Esophagus muscularis mucosa (tissue), 4 donors: ENCODE results near the gene DBF4. TPM values are rescaled to one million over a fixed set of nuclear protein-coding genes. Genes with fewer than 3 reads are reported as not detected.
"Not testable (repeated sequence)": the region's sequence is repeated elsewhere in the genome, so short reads cannot be mapped to it uniquely, and the experiment has no call there.

ENCODE experiments used
- DNase-seq: peaks from one replicate; pipeline ENCODE4 v3.0.0-alpha.2; 2017; ENCODE audit errors: extremely low spot score
- H3K27ac ChIP-seq, 4 donors: fragments of 200-600 bp; sonication (generic); replicated peaks in 1 of 4; 1 replicate in 3 of 4; 2 replicates in 1 of 4; pipeline ENCODE4 v1.5.1; 2016 to 2019; ENCODE audit warnings: mild to moderate bottlenecking in 1 of 4
- H3K27me3 ChIP-seq, 4 donors: fragments of 200-600 bp; sonication (generic); one replicate each; pipeline versions ENCODE4 v1.5.1 to v1.6.0; 2016 to 2019
- H3K36me3 ChIP-seq, 4 donors: fragments of 200-600 bp; sonication (generic); one replicate each; pipeline ENCODE4 v1.5.1; 2016 to 2019
- H3K4me1 ChIP-seq, 4 donors: fragments of 200-600 bp; sonication (generic); one replicate each; pipeline ENCODE4 v1.5.1; 2016 to 2019
- H3K4me3 ChIP-seq, 4 donors: fragments of 200-600 bp; sonication (generic); 1 replicate in 2 of 4; 2 replicates in 2 of 4; pipeline ENCODE4 v1.5.1; 2016 to 2019; ENCODE audit warnings: mild to moderate bottlenecking in 4 of 4, moderate library complexity in 1 of 4
- H3K9me3 ChIP-seq, 4 donors: fragments of 200-600 bp; sonication (generic); 1 replicate in 3 of 4; 2 replicates in 1 of 4; pipeline ENCODE4 v1.5.1; 2016 to 2019
- CTCF ChIP-seq, 3 experiments: fragments of 200-600 bp in 2 of 3; fragments of 450-650 bp in 1 of 3; sonication (generic) in 2 of 3; IDR thresholded peaks; one replicate each; pipeline ENCODE4 v1.5.1; 2017 to 2019; ENCODE audit warnings: antibody characterized with exemption in 3 of 3, mild to moderate bottlenecking in 2 of 3, moderate library complexity in 1 of 3
- EP300 ChIP-seq: sonication (generic); formaldehyde crosslinking; IDR thresholded peaks from one replicate; pipeline ENCODE4 v1.6.1; 2017; ENCODE audit warnings: antibody characterized with exemption
- POLR2A ChIP-seq: fragments of 450-650 bp; IDR thresholded peaks from one replicate; pipeline ENCODE4 v1.6.1; 2017; ENCODE audit warnings: antibody characterized with exemption, moderate library complexity, mild to moderate bottlenecking, low read depth
- POLR2AphosphoS5 ChIP-seq, 2 donors: sonication (generic); formaldehyde crosslinking; IDR thresholded peaks; one replicate each; pipeline ENCODE4 v1.6.1; 2017; ENCODE audit warnings: antibody characterized with exemption in 2 of 2
- WGBS: methylation state at CpG from one replicate; pipeline ENCODE4 v1.1.5; 2018; 5-methylcytosine and 5-hydroxymethylcytosine counted together
- intact Hi-C: fragments of 100-400 bp; cut with DNase I; formaldehyde crosslinking; loops from one replicate; pipeline ENCODE4 v1.15.1; 2023
- total RNA-seq, 4 donors: library from RNA; depleted of rRNA; stranded (reverse); fragments of >200 nt; gene quantifications; one replicate each; pipeline versions ENCODE4 v1.1.0 to v1.2.1, GENCODE V29; 2016

Gene DBF4
- total RNA-seq, result 1 to 10 TPM; 3.3 to 9.8 (median 6.2) TPM

- H3K36me3 ChIP-seq, result peaks cover 0 to under 1% (median 0%) of the 10 kb centered on the region in 4 donors
- 0% methylated on average over 27 of the region's 84 CpGs for WGBS
- H3K27ac ChIP-seq, result peak within 1 kb of the TSS; percentile 91 to 96 (median 92)
- intact Hi-C loops, result loop anchor here (10.0 kb wide), 1 partner anchor 251 kb away; the partner anchor contains the start of gene RUNDC3B
- no peak for TF ChIP-seq POLR2A
- TF ChIP-seq EP300, result no peak
- no peak for TF ChIP-seq CTCF (IDR thresholded peaks at IDR 0.05)
- peak; percentile 71 to 81 for TF ChIP-seq POLR2AphosphoS5 (IDR thresholded peaks at IDR 0.05)
- H3K9me3 ChIP-seq, result no peaks in the 10 kb centered on the region
- peaks cover 20 to 29% (median 25%) of the 10 kb centered on the region in 4 donors for H3K4me1 ChIP-seq
- H3K4me3 ChIP-seq, result peak within 1 kb of the TSS; percentile 71 to 91 (median 85)
- peak; percentile 98 for DNase-seq
- no peaks in the 10 kb centered on the region for H3K27me3 ChIP-seq
These were observed at the start of gene DBF4, which contains the start of gene SLC25A40 for GRCh38 chr7:87876040-87876868. DBF4 (plus strand) TSS chr7:87876493; CDS start chr7:87876733, 240 bp downstream. SLC25A40 (minus strand) TSS chr7:87876360; CDS start chr7:87858727, 17,633 bp downstream.

DNA sequence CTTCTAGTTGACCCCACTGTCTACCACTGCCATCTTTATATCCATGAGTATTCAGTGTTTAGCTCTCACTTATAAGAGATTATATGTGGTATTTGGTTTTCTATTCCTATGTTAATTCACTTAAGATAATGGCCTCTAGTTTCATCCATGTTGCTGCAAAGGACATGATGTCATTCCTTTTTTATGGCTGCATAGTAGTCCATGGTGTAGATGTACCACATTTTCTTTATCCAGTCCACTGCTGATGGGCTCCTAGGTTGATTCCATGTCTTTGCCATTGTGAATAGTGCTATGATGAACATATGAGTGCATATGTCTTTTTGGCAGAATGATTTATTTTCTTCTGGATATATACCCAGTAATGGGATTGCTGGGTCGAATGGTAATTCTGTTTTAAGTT is 47.9 kb upstream of the DBF4 start:
- DNase-seq, H3K27ac ChIP-seq, H3K27me3 ChIP-seq, H3K4me1 ChIP-seq, H3K36me3 ChIP-seq, intact Hi-C loops, H3K9me3 ChIP-seq, H3K4me3 ChIP-seq: not testable (repeated sequence)
- WGBS, result 90% methylated on average over 1 of the region's 1 CpG

- peaks cover 0 to 13% (median 2%) of the 10 kb centered on the region in 4 donors for H3K36me3 ChIP-seq
- intact Hi-C loops, result no loop called here
- 95% methylated on average over 1 of the region's 1 CpG for WGBS
- no peak overlapping the region for H3K27ac ChIP-seq
- no peak for TF ChIP-seq EP300
- no peak for TF ChIP-seq POLR2AphosphoS5 (IDR thresholded peaks at IDR 0.05)
- TF ChIP-seq CTCF (IDR thresholded peaks at IDR 0.05), result no peak
- no peak for TF ChIP-seq POLR2A
- H3K4me3 ChIP-seq, result no peak overlapping the region
- H3K9me3 ChIP-seq, result no peaks in the 10 kb centered on the region
- no peak for DNase-seq
- H3K27me3 ChIP-seq, result no peaks in the 10 kb centered on the region
- no peaks in the 10 kb centered on the region for H3K4me1 ChIP-seq
These were observed 45.2 kb upstream of the DBF4 start for GRCh38 chr7:87831097-87831496.

DNA sequence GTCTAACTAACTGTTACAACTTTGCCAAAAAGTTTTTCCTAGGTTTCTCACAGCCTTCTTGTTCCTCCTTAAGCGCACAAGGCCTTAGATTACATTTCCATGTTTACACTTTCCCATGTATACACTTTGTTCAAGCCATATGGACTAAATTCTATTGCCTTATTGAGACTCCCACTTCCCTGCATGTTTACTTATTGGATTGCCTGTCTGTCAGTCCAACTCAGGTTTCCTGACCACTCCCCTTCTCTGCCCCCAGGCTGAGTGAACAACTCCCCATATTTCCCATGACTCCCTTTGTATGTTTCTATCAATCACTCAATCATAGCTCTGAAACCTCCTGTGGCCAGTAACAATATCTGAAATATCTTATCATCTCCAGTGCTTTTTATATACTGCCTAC is 43.2 kb upstream of the DBF4 start:
- TF ChIP-seq EP300 (no peak), POLR2A (no peak), POLR2AphosphoS5 (IDR thresholded peaks at IDR 0.05) (no peak), CTCF (IDR thresholded peaks at IDR 0.05) (no peak)
- Histone ChIP-seq H3K4me1 (no peaks in the 10 kb centered on the region), H3K4me3 (no peak overlapping the region), H3K36me3 (peaks cover 0 to 15% (median 2%) of the 10 kb centered on the region in 4 donors), H3K9me3 (no peaks in the 10 kb centered on the region), H3K27me3 (no peaks in the 10 kb centered on the region), H3K27ac (no peak overlapping the region)
- WGBS, result 81% methylated on average over 1 of the region's 1 CpG
- DNase-seq, result no peak
- intact Hi-C loops, result no loop called here

- 37% methylated on average over 1 of the region's 1 CpG for WGBS
- intact Hi-C loops, result no loop called here
- H3K4me3 ChIP-seq, result no peak overlapping the region
- H3K36me3 ChIP-seq, result peaks cover 0 to 16% (median 4%) of the 10 kb centered on the region in 4 donors
- H3K27me3 ChIP-seq, result no peaks in the 10 kb centered on the region
- no peaks in the 10 kb centered on the region for H3K4me1 ChIP-seq
- TF ChIP-seq CTCF (IDR thresholded peaks at IDR 0.05), result no peak
- TF ChIP-seq POLR2AphosphoS5 (IDR thresholded peaks at IDR 0.05), result no peak
- TF ChIP-seq POLR2A, result no peak
- TF ChIP-seq EP300, result no peak
- H3K27ac ChIP-seq, result no peak overlapping the region
- no peak for DNase-seq
- H3K9me3 ChIP-seq, result no peaks in the 10 kb centered on the region
These were observed 38.7 kb upstream of the DBF4 start for GRCh38 chr7:87837597-87837996.
